Measurements from ENCODE around the gene CCDC60.

DNA sequence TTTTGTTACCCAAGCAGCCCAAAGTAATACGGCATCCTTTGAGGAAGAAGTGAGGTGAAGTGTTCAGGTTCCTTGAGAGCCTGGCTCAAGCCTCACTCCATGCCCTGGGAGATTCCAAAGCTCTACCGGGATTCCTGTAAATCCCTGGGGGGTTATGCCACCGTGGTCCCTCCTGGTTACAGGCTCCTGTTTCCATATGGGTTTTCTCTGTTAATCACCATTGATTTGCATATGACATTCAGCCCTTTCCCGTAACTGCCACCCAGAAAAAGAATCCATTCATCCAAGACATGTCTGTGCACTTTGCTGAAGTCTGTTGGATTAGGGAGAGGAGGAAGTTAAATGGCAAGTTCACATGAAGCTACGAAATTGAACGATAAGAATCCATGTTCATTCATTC lies 27.9 kb upstream of the CCDC60 start:
- no peak for TF ChIP-seq TCF4 (CRISPR knock-in tag; IDR thresholded peaks at IDR 0.05; ENCODE audit: borderline replicate concordance)
- TF ChIP-seq, protein P1, sequence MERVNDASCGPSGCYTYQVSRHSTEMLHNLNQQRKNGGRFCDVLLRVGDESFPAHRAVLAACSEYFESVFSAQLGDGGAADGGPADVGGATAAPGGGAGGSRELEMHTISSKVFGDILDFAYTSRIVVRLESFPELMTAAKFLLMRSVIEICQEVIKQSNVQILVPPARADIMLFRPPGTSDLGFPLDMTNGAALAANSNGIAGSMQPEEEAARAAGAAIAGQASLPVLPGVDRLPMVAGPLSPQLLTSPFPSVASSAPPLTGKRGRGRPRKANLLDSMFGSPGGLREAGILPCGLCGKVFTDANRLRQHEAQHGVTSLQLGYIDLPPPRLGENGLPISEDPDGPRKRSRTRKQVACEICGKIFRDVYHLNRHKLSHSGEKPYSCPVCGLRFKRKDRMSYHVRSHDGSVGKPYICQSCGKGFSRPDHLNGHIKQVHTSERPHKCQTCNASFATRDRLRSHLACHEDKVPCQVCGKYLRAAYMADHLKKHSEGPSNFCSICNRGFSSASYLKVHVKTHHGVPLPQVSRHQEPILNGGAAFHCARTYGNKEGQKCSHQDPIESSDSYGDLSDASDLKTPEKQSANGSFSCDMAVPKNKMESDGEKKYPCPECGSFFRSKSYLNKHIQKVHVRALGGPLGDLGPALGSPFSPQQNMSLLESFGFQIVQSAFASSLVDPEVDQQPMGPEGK (CRISPR knock-in tag; IDR thresholded peaks at IDR 0.05; ENCODE audit: borderline replicate concordance): no peak
- no peak for TF ChIP-seq ESRRG (CRISPR knock-in tag; IDR thresholded peaks at IDR 0.05)
- no peak for TF ChIP-seq SNAI2 (CRISPR knock-in tag; IDR thresholded peaks at IDR 0.05)
- TF ChIP-seq, protein P2, sequence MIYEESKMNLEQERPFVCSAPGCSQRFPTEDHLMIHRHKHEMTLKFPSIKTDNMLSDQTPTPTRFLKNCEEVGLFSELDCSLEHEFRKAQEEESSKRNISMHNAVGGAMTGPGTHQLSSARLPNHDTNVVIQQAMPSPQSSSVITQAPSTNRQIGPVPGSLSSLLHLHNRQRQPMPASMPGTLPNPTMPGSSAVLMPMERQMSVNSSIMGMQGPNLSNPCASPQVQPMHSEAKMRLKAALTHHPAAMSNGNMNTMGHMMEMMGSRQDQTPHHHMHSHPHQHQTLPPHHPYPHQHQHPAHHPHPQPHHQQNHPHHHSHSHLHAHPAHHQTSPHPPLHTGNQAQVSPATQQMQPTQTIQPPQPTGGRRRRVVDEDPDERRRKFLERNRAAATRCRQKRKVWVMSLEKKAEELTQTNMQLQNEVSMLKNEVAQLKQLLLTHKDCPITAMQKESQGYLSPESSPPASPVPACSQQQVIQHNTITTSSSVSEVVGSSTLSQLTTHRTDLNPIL (CRISPR knock-in tag; IDR thresholded peaks at IDR 0.05; ENCODE audit: low read depth): no peak
- no peak for TF ChIP-seq GLIS3 (CRISPR knock-in tag; IDR thresholded peaks at IDR 0.05)
- TF ChIP-seq ARNTL (CRISPR knock-in tag; IDR thresholded peaks at IDR 0.05; ENCODE audit: borderline replicate concordance, low read depth): no peak
- TF ChIP-seq ZC3H10 (CRISPR knock-in tag; IDR thresholded peaks at IDR 0.05): no peak
- no peak for TF ChIP-seq ZNF8 (CRISPR knock-in tag; IDR thresholded peaks at IDR 0.05)
- no peak for TF ChIP-seq RARB (CRISPR knock-in tag; IDR thresholded peaks at IDR 0.05)
- no peak for TF ChIP-seq ZFP30 (CRISPR knock-in tag; IDR thresholded peaks at IDR 0.05)
- TF ChIP-seq, protein P3, sequence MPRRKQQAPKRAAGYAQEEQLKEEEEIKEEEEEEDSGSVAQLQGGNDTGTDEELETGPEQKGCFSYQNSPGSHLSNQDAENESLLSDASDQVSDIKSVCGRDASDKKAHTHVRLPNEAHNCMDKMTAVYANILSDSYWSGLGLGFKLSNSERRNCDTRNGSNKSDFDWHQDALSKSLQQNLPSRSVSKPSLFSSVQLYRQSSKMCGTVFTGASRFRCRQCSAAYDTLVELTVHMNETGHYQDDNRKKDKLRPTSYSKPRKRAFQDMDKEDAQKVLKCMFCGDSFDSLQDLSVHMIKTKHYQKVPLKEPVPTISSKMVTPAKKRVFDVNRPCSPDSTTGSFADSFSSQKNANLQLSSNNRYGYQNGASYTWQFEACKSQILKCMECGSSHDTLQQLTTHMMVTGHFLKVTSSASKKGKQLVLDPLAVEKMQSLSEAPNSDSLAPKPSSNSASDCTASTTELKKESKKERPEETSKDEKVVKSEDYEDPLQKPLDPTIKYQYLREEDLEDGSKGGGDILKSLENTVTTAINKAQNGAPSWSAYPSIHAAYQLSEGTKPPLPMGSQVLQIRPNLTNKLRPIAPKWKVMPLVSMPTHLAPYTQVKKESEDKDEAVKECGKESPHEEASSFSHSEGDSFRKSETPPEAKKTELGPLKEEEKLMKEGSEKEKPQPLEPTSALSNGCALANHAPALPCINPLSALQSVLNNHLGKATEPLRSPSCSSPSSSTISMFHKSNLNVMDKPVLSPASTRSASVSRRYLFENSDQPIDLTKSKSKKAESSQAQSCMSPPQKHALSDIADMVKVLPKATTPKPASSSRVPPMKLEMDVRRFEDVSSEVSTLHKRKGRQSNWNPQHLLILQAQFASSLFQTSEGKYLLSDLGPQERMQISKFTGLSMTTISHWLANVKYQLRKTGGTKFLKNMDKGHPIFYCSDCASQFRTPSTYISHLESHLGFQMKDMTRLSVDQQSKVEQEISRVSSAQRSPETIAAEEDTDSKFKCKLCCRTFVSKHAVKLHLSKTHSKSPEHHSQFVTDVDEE (CRISPR knock-in tag; IDR thresholded peaks at IDR 0.05): no peak

All from SK-N-SH treated with all-trans-retinoic acid at 6 μM for 48 hours (cell line).